Medulla oblongata (tissue), 1 donor: ENCODE measurements around the gene ARPC1B.
"Not testable (repeated sequence)": the region's sequence is repeated elsewhere in the genome, so short reads cannot be mapped to it uniquely, and the experiment has no call there.

Source experiments
- DNase-seq: peaks from one replicate; pipeline ENCODE4 v3.0.0-alpha.2; 2015; ENCODE audit errors: extremely low spot score

ARPC1B gene

DNA sequence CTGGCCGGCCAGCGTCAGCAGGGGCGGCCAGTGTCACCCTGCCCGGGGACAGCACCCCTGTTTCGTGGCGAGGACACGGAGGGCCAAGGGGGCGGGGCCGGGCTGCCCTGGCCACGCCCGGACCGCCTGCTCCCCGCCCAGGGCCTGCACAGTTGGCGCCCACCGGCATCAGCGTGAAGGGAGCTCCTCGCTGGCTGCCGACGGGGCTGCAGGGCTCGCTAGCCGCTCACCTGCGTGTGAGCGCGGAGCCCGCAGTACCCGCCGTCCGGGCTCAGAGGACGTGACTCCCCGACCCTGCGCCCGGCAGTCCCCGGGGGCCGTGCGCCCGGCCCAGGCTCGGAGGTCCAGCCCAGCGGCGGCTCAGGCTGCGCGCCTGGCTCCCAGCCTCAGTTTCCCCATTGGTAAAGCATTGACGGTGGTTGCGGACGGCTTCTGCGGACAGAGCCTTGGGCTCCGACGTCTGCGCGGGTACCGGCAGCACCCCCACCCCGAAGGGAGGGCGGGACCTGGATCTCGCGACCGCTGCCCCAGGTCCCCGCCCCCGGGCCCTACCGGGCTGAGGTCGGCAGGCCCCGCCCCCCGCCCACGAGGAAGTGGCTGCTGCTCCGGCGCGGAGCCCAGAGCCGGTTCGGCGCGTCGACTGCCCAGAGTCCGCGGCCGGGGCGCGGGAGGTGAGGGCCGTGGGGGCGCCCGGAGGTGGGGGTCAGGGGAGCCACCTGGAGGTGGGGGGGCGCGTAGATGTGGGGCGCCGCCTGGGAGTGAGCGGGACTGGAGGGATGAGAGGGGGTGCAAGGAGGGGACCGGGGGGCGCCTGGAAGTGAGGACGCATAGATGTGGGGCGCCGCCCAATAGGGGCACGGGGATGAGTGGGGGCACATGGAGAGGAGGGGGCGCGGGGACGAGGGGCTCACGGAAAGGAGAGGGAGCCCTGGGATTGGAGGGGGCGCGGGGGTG is at the start of gene ARPC1B:
Gene ARPC1B, plus strand, starts transcription at position 620 of the 954 bp plus-strand sequence. CDS start 10,985 bp downstream, outside the sequence.
- DNase-seq = peak; percentile 30

DNA sequence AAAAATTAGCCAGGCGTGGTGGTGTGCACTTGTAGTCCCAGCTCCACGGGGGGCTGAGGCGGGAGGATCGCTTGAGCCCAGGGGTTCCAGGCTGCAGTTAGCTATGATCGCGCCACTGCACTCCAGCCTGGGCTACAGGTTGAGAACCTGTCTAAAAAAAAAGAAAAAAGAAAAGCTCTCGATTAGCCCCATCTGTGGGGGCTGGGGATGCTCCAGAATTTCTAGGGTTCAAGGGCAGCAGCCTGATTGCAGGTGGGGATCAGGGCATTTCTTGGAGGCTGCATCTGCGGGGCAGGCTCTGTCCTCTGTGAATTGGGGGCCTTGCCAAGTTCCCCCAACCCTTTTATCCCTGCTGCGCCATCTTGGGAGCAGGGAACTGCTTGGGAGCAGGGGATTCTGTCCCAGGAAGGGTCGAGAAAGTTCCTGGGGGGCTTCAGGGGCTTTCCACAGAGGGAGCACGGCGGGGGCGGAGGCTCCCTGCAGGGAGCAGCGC is 49.5 kb upstream of the ARPC1B start:
- DNase-seq = no peak

DNA sequence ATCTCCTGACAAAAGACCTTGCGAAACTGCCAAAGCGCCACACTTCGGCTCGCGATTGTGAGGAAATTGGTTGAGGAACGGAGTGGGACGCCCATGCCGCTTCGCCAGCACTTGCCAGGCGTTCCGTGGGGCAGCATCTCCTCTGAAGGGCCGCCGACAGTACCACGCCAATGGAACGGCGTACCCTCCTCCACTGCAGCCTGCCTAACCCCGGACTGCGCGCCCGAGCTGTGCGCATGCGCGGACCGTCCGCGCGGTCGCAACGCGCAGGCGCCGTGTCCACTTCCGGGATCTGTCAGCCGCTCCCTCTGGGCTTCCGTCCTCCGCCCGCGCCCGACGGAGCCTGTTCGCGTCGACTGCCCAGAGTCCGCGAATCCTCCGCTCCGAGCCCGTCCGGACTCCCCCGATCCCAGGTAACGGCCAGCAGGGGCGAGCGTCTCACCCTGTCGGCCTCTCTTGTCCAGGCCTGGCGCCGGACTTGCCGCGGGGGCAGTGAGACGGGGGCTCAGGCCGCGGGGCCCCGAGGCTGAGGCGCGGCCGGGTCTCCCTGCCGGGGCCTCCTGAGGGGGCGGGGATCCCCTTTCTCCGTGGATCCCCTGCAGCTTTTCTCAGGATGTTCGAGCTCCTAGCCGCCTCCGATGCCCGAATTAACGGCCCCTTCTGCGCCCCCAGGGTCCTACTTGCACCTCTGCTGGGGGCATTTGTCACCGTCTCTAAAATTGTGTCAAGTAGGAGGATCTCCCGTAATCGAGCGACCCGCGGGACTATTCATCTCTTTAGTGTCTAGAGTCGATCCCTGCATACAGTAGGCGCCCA is 48.7 kb upstream of the ARPC1B start, which contains the start of gene ARPC1A:
Gene ARPC1A, plus strand, starts transcription at position 307 of the 816 bp plus-strand sequence. CDS start 7,456 bp downstream, outside the sequence.
- DNase-seq = peak; percentile 88

DNA sequence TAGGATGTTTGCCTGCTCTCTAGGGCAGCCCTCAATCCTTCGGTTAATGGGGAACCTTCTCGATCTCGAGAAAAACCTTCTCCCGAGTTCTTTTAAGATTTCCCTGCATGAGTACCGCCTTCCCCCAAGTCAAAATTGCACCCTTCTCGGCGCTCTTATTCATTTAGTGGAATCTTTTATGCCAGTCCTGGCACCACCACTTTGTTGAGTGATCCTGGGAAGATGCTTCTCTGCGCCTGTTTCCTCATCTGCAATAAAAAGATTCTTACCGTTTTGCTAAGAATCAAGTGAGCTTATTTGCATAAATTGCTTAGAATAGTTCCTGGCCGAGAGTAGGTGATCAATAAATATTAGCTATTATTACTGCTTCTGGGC is 48.1 kb upstream of the ARPC1B start:
- no peak for DNase-seq

DNA sequence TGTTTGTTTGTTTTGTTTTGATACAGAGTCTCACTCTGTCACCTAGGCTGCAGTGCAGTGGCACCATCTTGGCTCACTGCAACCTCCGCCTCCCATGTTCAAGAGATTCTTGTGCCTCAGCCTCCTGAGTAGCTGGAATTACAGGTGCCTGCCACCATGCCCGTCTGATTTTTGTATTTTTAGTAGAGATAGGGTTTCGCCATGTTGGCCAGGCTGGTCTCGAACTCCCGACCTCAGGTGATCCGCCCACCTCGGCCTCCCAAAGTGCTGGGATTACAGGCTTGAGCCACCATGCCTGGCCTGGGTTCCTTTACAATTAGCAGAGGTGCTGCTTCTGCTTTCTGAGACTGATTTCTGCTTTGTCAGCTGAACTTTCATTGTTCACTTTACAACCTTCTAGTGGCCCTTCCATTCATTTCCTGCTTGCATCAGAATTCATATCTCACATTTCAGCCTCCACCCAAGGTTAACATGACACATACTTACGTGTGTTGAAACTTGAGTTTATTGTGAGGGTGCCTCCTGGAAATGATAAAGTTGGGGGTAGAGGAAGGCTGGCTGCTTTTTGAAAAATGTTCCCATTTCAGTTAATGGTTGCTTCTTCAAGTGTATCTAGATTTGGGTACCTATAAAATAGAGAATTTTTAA is 44.1 kb upstream of the ARPC1B start:
- DNase-seq = not testable (repeated sequence)

DNA sequence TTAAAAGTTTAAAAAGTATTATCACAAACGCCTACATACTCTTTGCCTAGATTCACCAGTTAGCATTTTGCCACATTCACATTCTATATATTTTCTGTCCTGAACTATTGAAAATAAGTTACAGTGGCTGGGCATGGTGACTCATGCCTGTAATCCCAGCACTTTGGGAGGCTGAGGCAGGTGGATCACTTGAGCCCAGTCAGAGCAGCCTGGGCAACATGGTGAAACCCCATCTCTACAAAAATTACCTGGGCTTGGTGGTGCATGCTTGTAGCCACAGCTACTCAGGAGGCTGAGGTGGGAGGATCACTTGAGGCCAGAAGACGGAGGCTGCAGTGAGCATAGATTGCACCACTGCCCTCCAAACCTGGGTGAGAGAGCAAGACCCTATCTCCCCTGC is 43.5 kb upstream of the ARPC1B start:
- no peak for DNase-seq

DNA sequence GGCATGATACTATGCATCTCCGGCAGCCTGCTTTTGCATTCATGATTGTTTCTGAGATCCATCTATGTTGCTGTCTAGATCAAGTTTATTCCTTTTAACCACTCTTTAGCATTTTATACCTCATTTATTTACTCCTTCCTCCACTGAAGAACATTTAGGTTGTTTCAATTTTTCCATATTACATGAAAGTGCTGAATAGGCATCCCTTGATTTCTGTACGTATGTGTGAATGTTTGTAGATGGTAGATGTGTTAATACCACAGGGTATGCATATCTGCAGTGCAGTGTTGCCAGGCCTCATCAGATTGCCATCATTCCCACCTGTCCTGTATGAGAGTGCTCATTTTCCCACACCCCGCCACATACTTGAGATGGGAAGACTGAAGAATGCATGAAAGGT is 34.9 kb upstream of the ARPC1B start:
- DNase-seq = no peak

DNA sequence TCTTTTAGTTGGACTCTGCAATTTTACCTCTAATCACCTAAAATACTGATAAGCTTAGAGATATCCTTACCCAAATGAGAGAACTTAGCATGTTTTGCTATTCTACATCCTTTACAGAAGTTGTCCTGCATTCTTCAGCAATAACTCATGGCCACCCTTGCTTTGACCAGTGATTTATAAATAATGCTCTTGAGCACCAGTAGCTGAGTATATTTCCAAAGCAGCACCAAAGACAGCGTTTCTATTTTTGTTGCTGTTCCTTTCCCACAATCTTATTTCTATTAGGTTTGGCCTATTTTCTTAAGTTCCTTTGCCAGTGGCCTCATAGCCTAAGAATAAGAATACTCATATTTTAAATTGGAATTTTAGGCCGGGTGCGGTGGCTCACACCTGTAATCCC is 33.9 kb upstream of the ARPC1B start:
- DNase-seq = no peak

DNA sequence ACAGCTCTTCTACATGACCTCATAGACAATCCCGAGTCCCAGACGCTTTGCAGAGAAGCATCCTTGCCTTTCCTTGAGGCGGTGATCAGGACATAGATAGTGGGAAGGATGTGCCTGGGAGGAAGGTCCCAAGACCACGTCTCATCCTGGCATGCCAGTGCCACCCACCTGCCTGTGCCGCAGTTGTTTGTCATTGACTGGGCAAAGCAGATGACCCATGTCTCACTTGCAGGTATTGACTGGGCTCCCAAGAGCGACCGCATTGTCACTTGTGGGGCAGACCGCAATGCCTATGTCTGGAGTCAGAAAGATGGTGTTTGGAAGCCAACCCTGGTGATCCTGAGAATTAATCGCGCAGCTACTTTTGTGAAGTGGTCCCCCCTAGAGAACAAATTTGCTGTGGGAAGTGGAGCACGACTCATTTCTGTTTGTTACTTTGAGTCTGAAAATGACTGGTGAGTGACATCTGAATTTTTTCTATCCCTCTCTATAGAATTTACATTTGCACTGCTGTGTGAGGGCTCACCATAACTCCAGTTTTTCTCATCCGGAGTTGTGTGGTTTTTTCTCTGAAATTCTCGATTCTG is 30.4 kb upstream of the ARPC1B start:
- no peak for DNase-seq

DNA sequence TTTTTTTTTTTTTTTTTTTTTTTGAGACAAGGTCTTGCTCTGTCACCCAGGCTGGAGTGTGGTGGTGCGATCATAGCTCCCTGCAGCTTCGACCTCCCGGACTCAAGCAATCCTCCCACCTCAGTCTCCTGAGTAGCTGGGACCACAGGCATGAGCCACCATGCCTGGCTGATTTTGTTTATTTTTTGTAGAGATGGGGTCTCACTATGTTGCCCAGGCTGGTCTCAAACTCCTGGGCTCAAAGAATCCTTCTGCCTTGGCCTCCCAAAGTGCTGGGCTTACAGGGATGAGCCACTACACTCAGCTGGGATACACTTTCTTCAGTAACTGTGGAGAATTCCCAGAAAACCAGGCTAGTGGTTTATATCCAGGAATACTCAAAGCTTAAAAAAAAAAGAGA is 23.9 kb upstream of the ARPC1B start:
- not testable (repeated sequence) for DNase-seq

DNA sequence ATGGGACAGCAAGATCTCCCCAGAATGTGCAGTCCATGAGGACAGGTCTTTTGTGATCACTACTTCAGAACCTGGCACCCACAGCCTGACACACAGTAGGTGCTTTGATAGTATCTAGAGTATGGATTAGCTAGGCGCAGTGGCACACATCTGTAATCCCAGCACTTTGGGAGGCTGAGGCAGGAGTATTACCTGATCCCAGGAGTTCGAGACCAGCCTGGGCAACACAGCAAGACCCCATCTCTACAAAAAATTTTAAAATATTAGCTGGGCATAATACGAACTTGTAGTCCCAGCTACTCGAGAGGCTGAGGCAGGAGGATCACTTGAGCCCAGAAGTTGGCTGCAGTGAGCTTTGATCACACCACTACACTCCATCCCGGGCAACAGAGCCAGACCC is 22.3 kb upstream of the ARPC1B start:
- no peak for DNase-seq

DNA sequence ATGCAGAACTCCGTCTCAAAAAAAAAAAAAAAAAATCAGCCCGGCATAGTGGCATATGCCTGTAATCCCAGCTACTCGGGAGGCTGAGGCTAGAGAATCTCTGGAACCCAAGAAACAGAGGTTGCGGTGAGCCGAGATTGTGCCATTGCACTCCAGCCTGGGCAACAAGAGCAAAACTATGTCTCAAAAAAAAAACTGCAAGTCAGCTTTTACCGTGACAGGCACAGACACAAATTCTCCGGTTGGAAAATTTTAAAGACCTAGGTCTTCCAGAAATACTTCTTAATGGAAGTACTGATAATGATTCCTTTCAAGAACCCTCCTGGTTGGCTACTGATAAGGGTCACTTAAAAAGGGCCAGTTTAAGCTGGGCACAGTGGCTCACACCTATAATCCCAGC is 19.4 kb upstream of the ARPC1B start:
- no peak for DNase-seq

DNA sequence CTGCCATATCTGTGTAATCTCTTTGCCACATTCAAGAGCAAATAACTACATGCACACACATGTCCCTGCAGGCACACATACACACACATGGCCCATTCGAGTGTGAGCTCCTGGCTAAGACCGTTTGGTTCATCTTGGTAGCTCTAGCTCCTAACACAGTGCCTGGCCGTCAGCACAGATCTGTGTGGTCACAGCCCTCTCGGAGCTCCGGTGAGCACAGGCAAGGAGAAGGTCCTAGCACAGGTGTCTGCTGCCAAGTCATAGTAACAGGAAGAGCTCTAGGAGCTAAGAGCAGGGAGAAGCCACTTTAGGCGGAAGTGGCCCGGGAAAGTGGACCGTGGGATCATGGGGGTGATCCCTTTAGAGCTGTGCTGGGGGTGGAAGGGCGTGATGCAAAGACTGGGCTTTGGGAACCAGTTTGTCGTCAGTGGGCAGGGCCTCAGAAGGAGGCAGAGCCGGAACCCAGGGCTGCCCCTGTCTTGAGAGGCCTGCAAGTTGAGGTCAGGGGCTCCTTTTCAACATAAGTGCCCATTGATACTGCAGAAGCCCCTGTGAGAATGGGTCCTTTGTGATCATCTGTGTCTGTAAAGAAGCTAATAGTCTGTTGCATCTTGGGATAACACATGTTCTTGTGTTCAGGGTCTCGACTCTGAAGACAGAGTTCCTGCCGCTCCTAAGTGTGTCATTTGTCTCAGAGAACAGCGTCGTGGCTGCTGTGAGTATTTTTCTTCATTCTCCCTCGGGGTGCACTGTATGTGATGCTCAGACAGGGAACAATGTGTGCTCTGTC is 16.6 kb upstream of the ARPC1B start:
- DNase-seq = peak; percentile 76

DNA sequence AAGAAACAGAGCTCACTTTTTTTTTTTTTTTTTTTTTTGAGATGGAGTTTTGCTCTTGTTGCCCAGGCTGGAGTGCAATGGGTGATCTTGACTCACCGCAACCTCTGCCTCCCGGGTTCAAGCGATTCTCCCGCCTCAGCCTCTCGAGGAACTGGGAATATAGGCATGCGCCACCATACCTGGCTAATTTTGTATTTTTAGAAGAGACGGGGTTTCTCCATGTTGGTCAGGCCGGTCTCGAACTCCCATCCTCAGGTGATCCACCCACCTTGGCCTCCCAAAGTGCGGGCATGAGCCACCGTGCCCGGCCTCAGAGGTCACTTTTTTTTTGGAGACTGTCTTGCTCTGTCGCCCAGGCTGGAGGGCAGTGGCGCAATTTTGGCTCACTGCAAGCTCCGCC is 16.0 kb upstream of the ARPC1B start:
- DNase-seq = not testable (repeated sequence)

DNA sequence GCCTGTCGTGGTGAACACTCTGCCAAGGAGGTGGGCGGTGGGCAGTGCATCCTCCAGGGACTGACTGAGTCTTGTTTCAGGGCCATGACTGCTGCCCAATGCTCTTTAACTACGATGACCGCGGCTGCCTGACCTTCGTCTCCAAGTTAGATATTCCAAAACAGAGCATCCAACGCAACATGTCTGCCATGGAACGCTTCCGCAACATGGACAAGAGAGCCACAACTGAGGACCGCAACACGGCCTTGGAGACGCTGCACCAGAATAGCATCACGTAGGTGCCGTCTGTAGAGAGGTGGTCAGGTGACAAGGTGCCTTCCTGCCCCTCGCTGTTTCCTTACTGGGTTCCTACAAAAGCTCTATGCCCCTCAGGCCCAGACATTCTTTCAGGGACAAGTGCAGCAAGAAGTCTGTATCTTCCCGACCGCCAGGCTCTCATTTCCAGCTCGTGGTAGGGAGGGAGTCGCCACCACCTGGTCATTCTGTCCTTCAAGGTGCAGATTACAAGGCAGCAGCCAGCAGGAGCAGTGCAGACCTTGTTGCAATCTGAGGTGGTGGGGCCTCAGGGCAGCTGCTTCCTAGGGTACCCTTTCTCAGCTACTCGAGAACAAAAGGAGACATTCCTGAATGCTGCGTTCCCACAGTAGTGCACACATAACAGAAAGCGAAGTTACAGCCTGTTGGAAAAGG is 14.9 kb upstream of the ARPC1B start:
- DNase-seq = no peak

DNA sequence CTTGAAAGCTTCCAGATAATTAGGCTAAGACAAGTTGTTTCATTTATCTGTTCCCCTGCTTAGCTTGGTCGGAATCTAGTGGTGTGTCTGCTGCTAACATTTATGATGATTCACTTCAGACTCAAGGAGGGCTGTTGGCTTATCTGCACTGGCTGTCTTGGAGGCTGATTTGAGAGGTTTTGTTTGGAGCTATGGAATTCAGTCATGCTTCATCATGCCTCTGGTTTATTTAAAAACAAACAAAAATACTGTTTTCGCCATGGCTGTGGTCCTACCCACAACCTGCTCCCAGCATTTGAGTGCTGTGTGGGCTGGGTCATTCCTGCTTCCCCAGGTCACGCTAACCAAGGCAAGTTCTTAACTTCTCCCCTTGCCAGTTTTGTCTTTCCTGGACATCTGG is 11.7 kb upstream of the ARPC1B start:
- DNase-seq = no peak

DNA sequence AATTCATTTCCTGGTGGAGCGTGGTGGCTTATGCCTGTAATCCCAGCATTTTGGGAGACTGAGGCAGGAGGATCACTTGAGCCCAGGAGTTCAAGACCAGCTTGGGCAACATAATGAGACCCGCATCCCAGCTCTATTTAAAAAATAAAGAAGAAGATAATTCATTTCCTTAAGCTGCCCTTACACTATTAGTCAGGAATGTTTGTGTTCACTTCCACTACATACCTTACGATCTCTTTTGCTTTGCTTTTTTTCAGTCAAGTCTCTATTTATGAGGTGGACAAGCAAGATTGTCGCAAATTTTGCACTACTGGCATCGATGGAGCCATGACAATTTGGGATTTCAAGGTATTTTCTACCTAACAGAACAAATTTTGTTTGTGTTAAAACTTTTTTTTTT is 11.2 kb upstream of the ARPC1B start:
- DNase-seq = no peak

DNA sequence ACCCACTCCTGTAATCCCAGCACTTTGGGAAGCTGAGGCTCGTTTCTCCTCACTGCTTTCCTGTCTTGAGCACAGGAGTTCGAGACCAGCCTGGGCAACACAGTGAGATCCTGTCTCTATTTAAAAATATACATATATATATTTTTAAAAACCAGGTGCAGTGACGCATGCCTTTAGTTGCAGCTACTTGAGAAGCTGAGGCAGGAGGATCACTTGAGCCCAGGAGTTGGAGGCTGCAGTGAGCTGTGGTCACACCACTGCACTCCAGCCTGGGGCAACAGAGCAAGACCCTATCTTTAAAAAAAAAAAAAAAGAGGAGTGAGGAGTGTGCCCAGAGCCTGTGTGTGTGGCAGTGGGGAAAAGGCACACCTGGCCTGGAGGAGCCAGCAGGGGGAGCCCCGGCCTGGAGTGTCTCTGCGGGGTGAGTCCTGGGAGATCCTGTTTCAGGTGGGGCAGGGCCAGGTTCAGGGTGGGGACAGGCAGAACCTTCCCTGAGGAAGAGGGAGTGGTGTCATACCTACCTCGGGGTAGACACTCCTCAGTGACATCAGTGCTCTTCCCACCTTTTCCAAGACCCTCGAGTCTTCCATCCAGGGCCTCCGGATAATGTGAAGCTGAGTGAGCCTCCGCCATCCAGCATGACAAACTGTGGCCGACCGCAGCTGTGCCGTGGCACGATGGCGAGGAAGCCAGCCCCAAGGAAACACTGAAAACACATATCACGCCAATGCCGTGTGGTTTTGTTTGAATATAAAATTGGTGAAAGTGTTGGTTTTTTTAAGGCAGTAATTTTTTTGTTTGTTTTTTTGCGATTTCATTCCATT is 9.0 kb upstream of the ARPC1B start:
- no peak for DNase-seq

DNA sequence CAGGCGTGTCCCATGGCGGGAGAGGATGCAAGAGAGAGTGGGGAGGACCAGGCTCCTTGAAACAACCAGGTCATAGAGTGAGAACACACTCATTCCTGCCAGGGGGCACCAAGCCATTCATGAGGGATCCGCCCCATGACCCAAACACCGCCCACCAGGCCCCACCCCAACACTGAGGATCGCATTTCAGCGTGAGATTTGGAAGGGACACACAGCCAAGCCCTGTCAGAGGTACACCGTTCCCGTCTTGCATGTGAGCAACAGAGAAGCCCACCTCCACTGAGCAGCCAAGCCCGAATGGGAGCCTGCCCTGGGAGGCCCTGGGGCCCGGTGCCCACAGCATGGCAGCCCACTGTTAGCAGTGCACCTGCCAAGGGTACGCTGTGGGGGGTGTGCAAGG is 7.9 kb upstream of the ARPC1B start:
- no peak for DNase-seq
